Nephron (organoid): ENCODE data around the gene TM4SF20.
A peak's percentile ranks its signal among the peaks of the same experiment; 100 is the strongest.

Experiments
- H3K27ac Mint-ChIP-seq, 3 experiments: 2 replicates each; pipeline ENCODE4 v1.8.0; 2020; ENCODE audit warnings: mixed read lengths in 3 of 3, mild to moderate bottlenecking in 2 of 3, moderate library complexity in 1 of 3
- H3K27me3 Mint-ChIP-seq: 2 replicates; pipeline ENCODE4 v1.8.0; 2021; ENCODE audit warnings: low read depth, mild to moderate bottlenecking, moderate library complexity, mixed read lengths
- H3K36me3 Mint-ChIP-seq: 2 replicates; pipeline ENCODE4 v1.8.0; 2020; ENCODE audit warnings: low read depth, mixed read lengths
- H3K4me1 Mint-ChIP-seq: 2 replicates; pipeline ENCODE4 v1.8.0; 2020; ENCODE audit warnings: mixed read lengths
- H3K4me3 Mint-ChIP-seq, 3 experiments: 2 replicates each; pipeline ENCODE4 v1.8.0; 2020; ENCODE audit warnings: mild to moderate bottlenecking in 3 of 3, mixed read lengths in 3 of 3, moderate library complexity in 2 of 3
- H3K9me3 Mint-ChIP-seq: 2 replicates; pipeline ENCODE4 v1.8.0; 2020; ENCODE audit warnings: mixed read lengths
- CTCF ChIP-seq, 3 experiments: fragments of 200-600 bp; sonication (generic); IDR thresholded peaks; one replicate each; pipeline ENCODE4 v1.5.0; 2021; ENCODE audit warnings: antibody characterized with exemption in 3 of 3; ENCODE audit not compliant: unreplicated experiment in 3 of 3

TM4SF20 gene

GRCh38 chr2:227339098-227339599 is 40.0 kb downstream of the TM4SF20 start:
- H3K36me3 Mint-ChIP-seq = peaks cover 59% of the 10 kb centered on the region
- H3K27ac Mint-ChIP-seq = peak overlapping the region; percentile 68 to 95 (median 74)
- H3K4me1 Mint-ChIP-seq = peaks cover 3% of the 10 kb centered on the region
- no peaks in the 10 kb centered on the region for H3K27me3 Mint-ChIP-seq
- no peak for TF ChIP-seq CTCF (IDR thresholded peaks at IDR 0.05; ENCODE audit: unreplicated experiment in 3 of 3)
- no peak overlapping the region for H3K4me3 Mint-ChIP-seq
- no peaks in the 10 kb centered on the region for H3K9me3 Mint-ChIP-seq

DNA sequence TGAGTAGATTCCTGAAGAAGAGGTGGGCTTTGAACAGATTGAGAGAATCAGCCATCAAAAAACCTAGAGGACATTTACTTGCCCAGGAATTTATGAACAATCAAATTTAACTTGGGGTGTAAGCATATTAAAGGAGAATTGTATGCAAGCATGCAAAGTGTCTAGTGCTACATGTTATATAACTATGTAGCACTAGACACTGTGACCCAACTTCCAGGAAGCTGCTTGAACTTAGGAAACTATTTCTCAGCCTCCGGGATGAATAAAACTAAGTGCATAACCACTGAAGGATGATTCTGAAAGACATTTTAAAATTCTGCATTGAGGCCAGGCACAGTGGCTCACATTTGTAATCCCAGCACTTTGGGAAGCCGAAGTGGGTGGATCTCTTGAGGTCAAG is 41.7 kb downstream of the TM4SF20 start:
- H3K4me1 Mint-ChIP-seq = peaks cover 3% of the 10 kb centered on the region
- no peak for TF ChIP-seq CTCF (IDR thresholded peaks at IDR 0.05; ENCODE audit: unreplicated experiment in 3 of 3)
- no peaks in the 10 kb centered on the region for H3K27me3 Mint-ChIP-seq
- peaks cover 68% of the 10 kb centered on the region for H3K36me3 Mint-ChIP-seq
- H3K4me3 Mint-ChIP-seq = no peak overlapping the region
- no peak overlapping the region for H3K27ac Mint-ChIP-seq
- no peaks in the 10 kb centered on the region for H3K9me3 Mint-ChIP-seq

GRCh38 chr2:227335713-227336112 is 43.4 kb downstream of the TM4SF20 start:
- no peaks in the 10 kb centered on the region for H3K27me3 Mint-ChIP-seq
- peaks cover 77% of the 10 kb centered on the region for H3K36me3 Mint-ChIP-seq
- no peak overlapping the region for H3K27ac Mint-ChIP-seq
- no peaks in the 10 kb centered on the region for H3K9me3 Mint-ChIP-seq
- TF ChIP-seq CTCF (IDR thresholded peaks at IDR 0.05; ENCODE audit: unreplicated experiment in 3 of 3) = no peak
- H3K4me3 Mint-ChIP-seq = no peak overlapping the region
- peaks cover 3% of the 10 kb centered on the region for H3K4me1 Mint-ChIP-seq

DNA sequence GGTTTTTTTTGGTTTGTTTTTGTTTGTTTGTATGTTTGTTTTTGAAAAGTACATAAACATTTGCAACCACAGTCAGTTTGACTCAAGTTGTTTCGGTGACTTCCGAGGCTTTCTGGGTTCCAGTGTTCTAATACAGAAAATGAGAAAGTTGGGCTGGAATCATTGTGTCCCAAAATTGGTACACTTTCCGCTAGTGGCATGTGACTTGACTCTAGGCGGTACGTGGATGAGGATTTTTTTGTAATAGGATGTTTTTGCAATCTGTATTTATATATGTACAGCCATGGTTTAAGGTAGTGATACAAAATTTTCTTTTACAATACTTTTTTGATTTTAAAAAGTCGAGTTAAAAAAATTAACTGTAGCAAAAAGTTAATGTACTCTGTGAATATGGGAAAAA is 52.3 kb downstream of the TM4SF20 start:
- H3K27ac Mint-ChIP-seq = peak overlapping the region; percentile 95 to 97 (median 96)
- H3K36me3 Mint-ChIP-seq = peaks cover 33% of the 10 kb centered on the region
- peaks cover 7% of the 10 kb centered on the region for H3K9me3 Mint-ChIP-seq
- peaks cover 27% of the 10 kb centered on the region for H3K4me1 Mint-ChIP-seq
- no peak for TF ChIP-seq CTCF (IDR thresholded peaks at IDR 0.05; ENCODE audit: unreplicated experiment in 3 of 3)
- H3K4me3 Mint-ChIP-seq = peak overlapping the region; percentile 96 to 97 (median 97)
- no peaks in the 10 kb centered on the region for H3K27me3 Mint-ChIP-seq

DNA sequence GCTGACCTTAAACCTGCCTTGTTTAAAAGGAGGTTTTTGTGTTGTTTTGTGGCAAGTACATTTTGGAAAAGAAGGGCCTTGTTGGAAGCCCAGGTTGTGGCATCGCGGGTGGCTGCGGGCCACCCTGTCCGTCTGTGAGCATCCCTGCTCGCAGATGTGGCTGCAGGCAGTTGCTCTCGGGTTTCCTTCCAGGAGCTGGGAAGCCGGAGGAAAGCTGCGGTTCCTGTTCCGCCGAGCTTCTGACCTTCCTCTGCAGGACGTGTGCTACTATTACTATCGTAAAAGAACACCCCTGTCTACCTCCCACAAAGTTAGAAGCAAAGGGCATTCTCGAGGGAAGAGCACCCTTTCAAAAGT is 53.3 kb downstream of the TM4SF20 start:
- H3K27ac Mint-ChIP-seq = peak overlapping the region; percentile 95 to 97 (median 96)
- H3K9me3 Mint-ChIP-seq = peaks cover 7% of the 10 kb centered on the region
- peaks cover 24% of the 10 kb centered on the region for H3K36me3 Mint-ChIP-seq
- H3K27me3 Mint-ChIP-seq = no peaks in the 10 kb centered on the region
- no peak for TF ChIP-seq CTCF (IDR thresholded peaks at IDR 0.05; ENCODE audit: unreplicated experiment in 3 of 3)
- peak overlapping the region; percentile 96 to 97 (median 97) for H3K4me3 Mint-ChIP-seq
- peaks cover 27% of the 10 kb centered on the region for H3K4me1 Mint-ChIP-seq
